Measurements from ENCODE around the gene C11orf98.

C11orf98 gene

DNA sequence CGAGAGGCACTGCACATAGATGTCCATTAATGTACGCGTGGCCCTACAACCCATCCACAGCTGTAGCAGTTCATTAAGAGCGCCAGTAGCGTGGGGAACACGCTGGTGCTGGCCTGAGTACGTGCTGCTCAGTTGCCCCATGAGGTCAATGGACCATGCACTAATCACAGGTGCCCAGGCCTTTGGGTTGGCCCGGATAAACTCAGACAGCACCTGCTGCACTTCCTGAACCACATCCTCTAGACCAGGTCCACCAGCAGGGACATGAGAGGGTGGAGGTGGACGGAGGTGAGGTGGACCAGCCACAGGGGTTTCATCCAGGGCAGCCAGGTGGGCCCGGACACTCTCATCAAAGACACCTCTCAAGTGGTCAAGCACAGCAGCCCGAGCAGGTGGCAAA is 15.5 kb downstream of the C11orf98 start:
- no peak overlapping the region for H3K4me3 ChIP-seq (ENCODE audit: control insufficient read depth, low read depth, low read length)
- DNase-seq (ENCODE audit: low read depth) = no peak
- TF ChIP-seq, protein P1, sequence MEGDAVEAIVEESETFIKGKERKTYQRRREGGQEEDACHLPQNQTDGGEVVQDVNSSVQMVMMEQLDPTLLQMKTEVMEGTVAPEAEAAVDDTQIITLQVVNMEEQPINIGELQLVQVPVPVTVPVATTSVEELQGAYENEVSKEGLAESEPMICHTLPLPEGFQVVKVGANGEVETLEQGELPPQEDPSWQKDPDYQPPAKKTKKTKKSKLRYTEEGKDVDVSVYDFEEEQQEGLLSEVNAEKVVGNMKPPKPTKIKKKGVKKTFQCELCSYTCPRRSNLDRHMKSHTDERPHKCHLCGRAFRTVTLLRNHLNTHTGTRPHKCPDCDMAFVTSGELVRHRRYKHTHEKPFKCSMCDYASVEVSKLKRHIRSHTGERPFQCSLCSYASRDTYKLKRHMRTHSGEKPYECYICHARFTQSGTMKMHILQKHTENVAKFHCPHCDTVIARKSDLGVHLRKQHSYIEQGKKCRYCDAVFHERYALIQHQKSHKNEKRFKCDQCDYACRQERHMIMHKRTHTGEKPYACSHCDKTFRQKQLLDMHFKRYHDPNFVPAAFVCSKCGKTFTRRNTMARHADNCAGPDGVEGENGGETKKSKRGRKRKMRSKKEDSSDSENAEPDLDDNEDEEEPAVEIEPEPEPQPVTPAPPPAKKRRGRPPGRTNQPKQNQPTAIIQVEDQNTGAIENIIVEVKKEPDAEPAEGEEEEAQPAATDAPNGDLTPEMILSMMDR (conservative IDR thresholded peaks at IDR 0.05; ENCODE audit: control insufficient read depth, insufficient read depth, low read depth, low read length) = no peak

DNA sequence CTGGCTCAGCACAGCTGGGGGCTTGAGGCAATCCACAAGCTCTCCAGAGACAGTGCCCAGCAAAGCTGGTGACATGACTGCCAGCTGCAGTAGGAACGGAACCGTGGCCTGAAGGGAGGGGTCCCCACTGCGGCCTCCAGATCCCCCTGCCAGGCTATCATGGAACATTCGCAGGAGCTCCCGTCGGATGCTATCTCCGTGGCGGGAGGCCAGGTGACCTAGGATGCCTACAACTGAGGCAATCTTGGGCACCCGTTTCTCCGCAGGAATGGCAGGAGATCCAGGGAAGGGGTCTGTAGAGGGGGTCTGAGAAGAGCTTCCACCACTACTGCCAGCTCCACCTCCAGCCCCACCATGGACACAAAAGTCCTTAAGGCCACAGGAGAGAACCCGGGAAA is 16.0 kb downstream of the C11orf98 start:
- no peak for DNase-seq (ENCODE audit: low read depth)
- TF ChIP-seq, protein P1 (conservative IDR thresholded peaks at IDR 0.05; ENCODE audit: control insufficient read depth, insufficient read depth, low read depth, low read length) = no peak
- H3K4me3 ChIP-seq (ENCODE audit: control insufficient read depth, low read depth, low read length) = no peak overlapping the region

DNA sequence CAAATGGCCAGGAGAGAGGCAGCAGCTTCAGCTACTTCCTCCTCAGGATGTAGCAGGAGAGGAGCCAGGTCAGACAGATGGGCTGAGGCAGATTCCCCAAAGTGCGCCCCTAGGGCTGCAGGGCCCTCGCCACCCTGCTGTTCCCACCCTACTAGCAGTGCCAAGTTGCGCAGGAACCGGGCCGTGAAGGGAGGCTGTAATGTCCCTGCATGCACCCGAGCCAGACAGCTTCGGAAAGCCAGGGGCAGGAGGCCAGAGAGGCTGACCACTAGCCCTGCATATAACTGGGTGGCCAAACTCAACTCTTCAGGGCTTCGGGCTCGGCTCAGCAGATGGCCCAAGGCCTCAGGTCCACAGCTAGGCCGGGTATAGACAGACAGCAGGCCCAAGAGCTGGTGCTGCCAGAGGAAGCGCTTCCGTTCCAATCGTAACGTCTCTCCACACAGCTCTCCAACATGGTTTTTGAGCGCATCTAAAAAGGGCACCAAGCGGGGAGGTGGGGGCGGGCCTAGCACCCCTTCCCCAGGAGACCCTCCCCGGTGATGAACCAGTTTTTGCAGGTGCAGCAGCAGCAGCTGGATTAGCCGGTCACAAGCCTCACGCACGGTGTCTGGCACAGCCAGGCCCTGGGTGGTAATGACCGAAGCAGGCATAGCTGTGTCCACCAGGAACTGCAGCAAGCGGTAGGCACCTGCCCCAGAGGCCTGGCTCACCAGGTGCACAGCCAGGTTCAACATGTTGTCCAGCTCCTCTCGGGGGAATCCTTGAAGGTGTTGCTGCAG is 16.6 kb downstream of the C11orf98 start:
- no peak overlapping the region for H3K4me3 ChIP-seq (ENCODE audit: control insufficient read depth, low read depth, low read length)
- no peak for DNase-seq (ENCODE audit: low read depth)
- TF ChIP-seq, protein P1 (conservative IDR thresholded peaks at IDR 0.05; ENCODE audit: control insufficient read depth, insufficient read depth, low read depth, low read length) = no peak

DNA sequence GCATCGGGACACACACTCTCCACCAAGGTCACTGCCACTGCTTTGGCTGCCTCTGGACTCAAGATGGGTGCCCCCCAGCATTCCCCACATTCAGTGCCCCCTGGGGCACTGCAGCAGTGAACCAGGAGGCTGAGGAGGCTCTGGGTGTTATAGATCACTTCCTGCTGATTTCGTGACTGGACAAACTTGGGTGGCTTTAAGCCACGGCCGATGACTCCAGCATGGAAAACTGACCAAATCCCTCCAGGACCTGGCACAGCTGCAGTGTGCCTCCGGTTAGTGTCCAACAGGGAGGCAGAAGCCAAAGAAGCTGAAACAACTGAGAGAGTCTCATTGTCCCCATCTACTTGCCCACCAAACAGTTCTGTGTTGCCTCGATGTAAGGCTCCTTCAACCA is 17.4 kb downstream of the C11orf98 start:
- no peak for DNase-seq (ENCODE audit: low read depth)
- TF ChIP-seq, protein P1 (conservative IDR thresholded peaks at IDR 0.05; ENCODE audit: control insufficient read depth, insufficient read depth, low read depth, low read length) = no peak
- no peak overlapping the region for H3K4me3 ChIP-seq (ENCODE audit: control insufficient read depth, low read depth, low read length)

DNA sequence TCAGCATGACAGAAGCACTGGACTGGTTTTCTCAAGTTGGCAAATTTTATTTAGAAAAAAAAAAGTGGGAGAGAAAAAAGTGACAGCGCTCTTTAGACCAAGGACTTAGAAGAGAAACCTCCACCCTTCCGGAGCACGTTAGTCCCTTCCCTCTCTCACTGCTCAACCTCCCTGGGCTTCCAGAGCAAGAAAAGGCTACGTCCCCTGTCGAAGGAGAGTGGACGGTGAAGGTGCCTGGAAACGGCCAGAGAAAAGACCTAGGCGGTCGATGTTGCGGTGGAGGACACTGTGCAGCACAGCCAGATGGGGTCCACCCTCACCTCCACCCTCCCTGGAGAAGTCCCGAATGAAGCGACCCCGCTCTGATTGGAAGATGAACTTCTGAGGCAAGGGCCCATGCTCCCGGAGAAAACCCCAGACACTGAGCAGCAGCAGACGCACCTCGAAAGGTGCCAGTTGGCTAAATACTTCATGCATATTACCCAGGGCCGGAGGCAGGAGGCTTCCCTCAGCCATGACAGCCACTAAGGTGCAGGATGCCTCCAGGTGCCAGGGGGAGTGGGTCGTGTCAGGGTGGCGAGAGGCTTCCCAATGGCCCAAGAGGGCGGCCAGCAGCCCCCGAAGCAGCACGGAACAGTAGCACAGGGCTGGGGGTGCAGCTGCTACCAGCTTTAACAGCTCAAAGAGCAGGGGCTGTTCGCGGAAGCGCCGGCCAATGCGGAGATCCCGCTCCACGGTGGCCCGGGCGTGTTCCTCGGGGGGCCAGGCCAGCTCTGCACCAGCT is 18.0 kb downstream of the C11orf98 start:
- no peak overlapping the region for H3K4me3 ChIP-seq (ENCODE audit: control insufficient read depth, low read depth, low read length)
- DNase-seq (ENCODE audit: low read depth) = no peak
- TF ChIP-seq, protein P1 (conservative IDR thresholded peaks at IDR 0.05; ENCODE audit: control insufficient read depth, insufficient read depth, low read depth, low read length) = no peak

DNA sequence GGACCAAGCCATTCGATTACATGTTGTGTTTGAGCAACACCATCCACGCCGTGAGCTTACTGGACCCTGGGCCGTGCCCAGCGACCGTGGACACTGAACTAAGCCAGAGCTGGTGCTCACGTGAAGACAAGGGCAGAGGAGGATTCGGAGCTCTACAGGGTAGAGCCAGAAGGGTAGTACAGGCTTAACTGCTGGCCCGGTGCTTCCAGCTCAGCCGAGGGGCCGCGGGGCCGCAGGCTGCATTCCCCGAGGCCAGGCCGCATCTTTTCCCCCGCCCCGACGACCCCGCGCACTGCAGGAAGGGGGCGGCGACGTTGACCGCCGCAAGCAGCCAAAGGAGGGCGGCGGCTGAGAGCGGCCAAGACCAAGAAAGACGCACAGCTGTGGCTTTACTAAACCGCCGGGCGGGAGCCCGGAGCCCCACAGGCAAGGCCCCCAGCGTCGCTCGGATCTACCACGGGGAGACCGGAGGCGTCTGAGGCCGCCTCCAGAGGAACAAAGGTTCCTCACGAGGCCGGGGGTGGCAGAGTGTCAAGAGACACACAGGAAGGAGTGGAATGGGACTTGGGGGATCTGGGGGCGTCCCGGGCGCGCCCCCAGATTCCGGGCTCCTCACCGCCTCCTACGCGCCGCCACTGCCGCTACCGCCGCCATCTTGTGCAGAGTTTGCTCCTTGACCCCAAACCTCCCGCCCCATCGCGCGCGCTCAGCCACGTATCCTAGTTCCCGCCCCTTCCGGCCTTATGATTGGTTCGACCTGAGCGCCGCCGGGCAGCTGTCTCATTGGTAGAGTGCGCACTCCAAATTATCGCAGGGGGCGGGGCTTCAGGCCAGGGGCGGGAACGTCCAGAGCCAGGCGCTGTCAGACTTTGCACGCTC is 18.8 kb downstream of the C11orf98 start, which contains the start of gene GANAB:
Gene GANAB (minus strand): TSS at position 668 of the 879 bp plus-strand sequence. CDS start 14 bp downstream, at position 654.
- H3K4me3 ChIP-seq (ENCODE audit: control insufficient read depth, low read depth, low read length) = peak within 1 kb of the TSS; percentile 82
- DNase-seq (ENCODE audit: low read depth) = peak; percentile 96
- TF ChIP-seq, protein P1 (conservative IDR thresholded peaks at IDR 0.05; ENCODE audit: control insufficient read depth, insufficient read depth, low read depth, low read length) = no peak
